ENCODE results near the gene METTL9.
"Not testable (repeated sequence)": the region's sequence is repeated elsewhere in the genome, so short reads cannot be mapped to it uniquely, and the experiment has no call there.

Gene METTL9

GRCh38 chr16:21663889-21664647 lies 64.7 kb downstream of the METTL9 start, which contains the start of gene OTOA:
TSS of gene OTOA (plus strand) at chr16:21663968. CDS start at chr16:21678515, 14,547 bp downstream.
- DNase-seq (ENCODE audit: low read depth), result peak; percentile 9

GRCh38 chr16:21664801-21665492 lies 65.6 kb downstream of the METTL9 start:
- DNase-seq (ENCODE audit: low read depth), result no peak

- no peak for DNase-seq (ENCODE audit: low read depth)
These were observed 67.4 kb downstream of the METTL9 start for GRCh38 chr16:21666772-21667171.

- DNase-seq (ENCODE audit: low read depth), result no peak
These were observed 68.2 kb downstream of the METTL9 start for GRCh38 chr16:21667575-21667974.

- DNase-seq (ENCODE audit: low read depth), result no peak
These were observed 74.1 kb downstream of the METTL9 start for GRCh38 chr16:21673469-21673868.

- not testable (repeated sequence) for DNase-seq (ENCODE audit: low read depth)
These were observed 75.1 kb downstream of the METTL9 start for GRCh38 chr16:21674456-21674855.

GRCh38 chr16:21680714-21681113 lies 81.3 kb downstream of the METTL9 start:
- not testable (repeated sequence) for DNase-seq (ENCODE audit: low read depth)

- no peak for DNase-seq (ENCODE audit: low read depth)
These were observed 83.8 kb downstream of the METTL9 start for GRCh38 chr16:21683184-21683583.

GRCh38 chr16:21684199-21684598 lies 84.8 kb downstream of the METTL9 start:
- peak; percentile 12 for DNase-seq (ENCODE audit: low read depth)

GRCh38 chr16:21685034-21685455 lies 85.7 kb downstream of the METTL9 start:
- no peak for DNase-seq (ENCODE audit: low read depth)

- DNase-seq (ENCODE audit: low read depth), result no peak
These were observed 89.7 kb downstream of the METTL9 start for GRCh38 chr16:21689107-21689506.

- DNase-seq (ENCODE audit: low read depth), result not testable (repeated sequence)
These were observed 91.6 kb downstream of the METTL9 start for GRCh38 chr16:21690967-21691366.

GRCh38 chr16:21694609-21695008 lies 95.2 kb downstream of the METTL9 start:
- DNase-seq (ENCODE audit: low read depth), result no peak

- no peak for DNase-seq (ENCODE audit: low read depth)
These were observed 97.7 kb downstream of the METTL9 start for GRCh38 chr16:21697032-21697431.

GRCh38 chr16:21698169-21699032 lies 99.0 kb downstream of the METTL9 start:
- DNase-seq (ENCODE audit: low read depth), result no peak

- DNase-seq (ENCODE audit: low read depth), result no peak
These were observed 101.9 kb downstream of the METTL9 start for GRCh38 chr16:21701271-21701670.

- no peak for DNase-seq (ENCODE audit: low read depth)
These were observed 102.9 kb downstream of the METTL9 start for GRCh38 chr16:21702276-21702675.

- DNase-seq (ENCODE audit: low read depth), result no peak
These were observed 103.8 kb downstream of the METTL9 start for GRCh38 chr16:21703156-21703555.

GRCh38 chr16:21703589-21704174 lies 104.3 kb downstream of the METTL9 start:
- no peak for DNase-seq (ENCODE audit: low read depth)

- DNase-seq (ENCODE audit: low read depth), result no peak
These were observed 104.9 kb downstream of the METTL9 start for GRCh38 chr16:21704266-21704665.

GRCh38 chr16:21704733-21705132 lies 105.4 kb downstream of the METTL9 start:
- DNase-seq (ENCODE audit: low read depth), result no peak
